ENCODE data around the gene TACR2.
A peak's percentile ranks its signal among the peaks of the same experiment; 100 is the strongest.

TACR2 gene

GRCh38 chr10:69418052-69418752 lies 1.5 kb upstream of the TACR2 start:
- no peak for DNase-seq

DNA sequence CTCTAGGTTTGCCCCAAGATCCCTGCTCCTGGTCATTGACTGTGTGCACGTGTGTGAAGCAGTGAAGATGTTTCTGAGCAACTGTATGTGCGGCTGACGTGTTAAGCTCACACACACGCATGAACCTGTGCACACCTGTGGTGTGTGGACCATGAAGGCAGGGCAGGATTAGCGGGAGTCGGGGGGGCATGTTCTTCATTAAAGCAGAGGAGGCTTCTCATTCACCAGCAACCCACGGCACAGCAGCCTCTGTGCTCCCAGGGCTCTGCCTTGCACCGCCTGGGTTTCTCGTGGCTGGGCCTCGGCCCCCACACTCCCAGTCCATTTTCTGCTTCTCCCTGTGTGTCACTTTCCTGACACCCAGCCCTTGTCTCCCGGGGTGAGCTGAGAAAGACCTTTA lies 824 bp upstream of the TACR2 start:
- no peak for DNase-seq

GRCh38 chr10:69415951-69416350 lies 767 bp downstream of the TACR2 start:
- no peak for DNase-seq

DNA sequence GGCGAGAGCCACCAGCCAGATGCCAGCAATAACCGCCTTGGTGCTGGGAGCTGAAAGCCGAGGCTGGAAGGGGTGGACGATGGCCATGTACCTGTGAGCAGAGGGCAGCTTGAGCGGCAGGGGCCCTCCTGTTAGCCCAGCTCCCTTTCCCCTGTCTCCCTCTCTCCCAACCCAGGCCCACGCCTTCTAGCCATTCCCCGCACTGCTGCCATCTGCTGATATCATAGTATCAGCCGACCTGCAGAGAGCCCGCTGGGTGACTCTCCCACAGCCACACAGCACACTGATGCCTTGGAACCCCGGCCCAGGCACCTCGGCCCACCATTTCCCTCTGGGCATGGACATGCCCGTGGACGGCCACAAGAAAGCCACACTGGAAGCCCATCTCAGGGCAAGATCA lies 1.7 kb downstream of the TACR2 start:
- DNase-seq: no peak

DNA sequence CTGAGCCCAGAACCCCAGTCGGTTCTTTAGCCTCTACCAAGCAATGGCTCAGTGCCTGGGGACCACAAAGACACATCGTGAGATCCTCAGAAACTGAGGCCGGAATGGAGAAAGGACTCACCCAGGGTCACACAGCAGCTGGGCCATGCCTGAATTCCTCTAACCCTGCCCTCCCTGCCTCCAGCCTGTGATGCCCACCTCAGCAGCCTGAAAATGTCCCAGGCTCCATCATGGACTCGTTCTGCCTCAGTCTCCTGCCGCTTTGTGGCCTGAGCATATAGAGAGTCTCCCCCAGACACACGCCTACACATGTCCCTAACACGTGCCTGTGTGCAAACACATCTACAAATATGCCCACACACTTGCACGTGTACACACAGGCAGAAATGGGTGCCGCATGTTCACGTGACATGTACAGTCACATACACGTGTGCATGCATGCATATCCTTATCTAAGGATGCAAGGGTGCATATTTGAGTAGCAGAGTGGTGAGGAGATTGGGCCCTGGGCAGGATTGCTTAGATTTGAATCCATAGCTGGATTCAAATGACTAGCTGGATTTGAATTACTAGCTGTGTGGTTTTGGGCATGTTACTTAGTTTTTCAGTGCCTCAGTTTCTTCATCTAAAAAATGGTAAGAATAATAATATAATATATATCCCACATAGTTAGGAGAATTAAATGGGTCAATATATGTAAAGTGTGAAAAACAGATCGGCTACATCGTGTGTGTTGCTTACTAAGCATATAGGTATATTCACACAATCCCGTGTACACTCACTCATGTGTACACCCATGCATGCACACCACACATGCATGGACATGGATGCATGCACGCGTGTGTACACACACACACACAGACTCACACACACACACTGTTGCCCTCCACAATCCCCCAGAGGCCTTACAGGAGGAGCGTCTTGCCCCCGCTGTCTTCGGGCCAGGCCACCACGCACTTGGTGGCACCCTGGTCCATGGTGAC lies 2.4 kb downstream of the TACR2 start:
- DNase-seq: no peak

DNA sequence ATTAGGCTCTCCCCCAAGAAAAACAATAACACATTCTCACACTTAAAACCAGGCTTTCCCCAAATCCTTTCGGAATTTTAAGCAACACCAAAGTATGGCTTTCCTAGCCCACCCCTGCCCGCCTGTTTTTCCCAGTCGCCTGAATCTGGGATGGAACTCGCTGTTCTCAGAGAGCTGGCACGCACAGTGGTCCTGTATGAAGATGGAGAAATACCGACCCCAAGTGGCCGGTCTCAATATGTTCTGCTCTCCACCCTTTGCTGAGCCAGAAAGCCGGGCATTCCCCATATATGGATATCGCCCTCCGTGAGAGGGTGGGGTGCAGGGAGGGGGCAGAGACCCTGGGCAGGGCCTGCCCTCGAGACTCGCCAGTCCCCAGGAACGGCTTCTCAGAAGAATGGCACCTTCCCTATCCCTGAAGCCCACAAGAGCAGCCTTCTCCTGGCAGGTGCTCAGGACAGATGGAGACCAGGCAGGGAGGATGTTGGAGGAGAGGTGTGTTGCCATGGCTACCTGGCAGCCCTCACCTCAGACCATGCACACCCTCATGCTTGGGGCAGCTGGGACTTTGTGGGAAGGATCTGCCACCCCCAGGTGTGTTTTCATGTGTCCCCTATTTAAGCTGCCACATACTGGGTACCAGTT lies 3.4 kb downstream of the TACR2 start:
- DNase-seq: peak; percentile 73

- DNase-seq: no peak
Observed at GRCh38 chr10:69412232-69412790, 4.4 kb downstream of the TACR2 start.

GRCh38 chr10:69411476-69411875 lies 5.2 kb downstream of the TACR2 start:
- peak; percentile 24 for DNase-seq

DNA sequence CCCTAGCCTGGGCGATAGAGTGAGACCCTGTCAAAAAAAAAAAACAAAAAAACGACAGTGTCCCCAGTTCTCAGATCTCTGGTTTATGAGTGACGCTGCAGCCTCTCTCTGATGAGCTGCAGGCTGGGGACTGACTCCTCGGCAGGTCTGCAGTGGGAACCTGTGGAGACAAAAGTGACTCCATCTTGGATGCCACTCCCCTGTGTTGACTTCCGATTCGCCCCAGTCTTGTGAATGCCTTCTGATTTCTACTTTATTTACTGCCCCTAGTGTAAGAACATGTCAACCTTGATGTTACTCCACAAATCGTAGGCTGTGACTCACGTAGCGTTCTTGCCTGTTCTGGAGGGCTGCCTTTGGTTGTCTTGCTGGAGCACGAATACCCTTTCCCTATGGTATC lies 6.2 kb downstream of the TACR2 start:
- no peak for DNase-seq

DNA sequence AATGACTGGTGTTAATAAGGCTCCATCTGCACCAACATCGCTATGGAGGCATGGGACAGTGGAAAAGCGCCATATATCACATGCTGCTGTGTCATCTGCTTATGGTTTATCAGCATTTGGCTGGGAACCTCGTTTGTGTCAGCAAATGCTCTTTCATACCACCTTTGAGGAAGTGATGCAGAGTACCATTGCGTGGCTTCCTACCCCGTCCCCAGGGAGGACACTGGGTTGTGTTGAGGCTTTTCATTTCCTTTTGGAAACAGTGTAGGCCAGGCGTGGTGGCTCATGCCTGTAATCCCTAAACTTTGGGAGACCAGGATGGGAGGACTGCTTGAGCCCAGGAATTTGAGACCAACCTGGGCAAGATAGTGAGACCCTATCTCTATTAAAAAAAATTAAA lies 6.8 kb downstream of the TACR2 start:
- DNase-seq: no peak

DNA sequence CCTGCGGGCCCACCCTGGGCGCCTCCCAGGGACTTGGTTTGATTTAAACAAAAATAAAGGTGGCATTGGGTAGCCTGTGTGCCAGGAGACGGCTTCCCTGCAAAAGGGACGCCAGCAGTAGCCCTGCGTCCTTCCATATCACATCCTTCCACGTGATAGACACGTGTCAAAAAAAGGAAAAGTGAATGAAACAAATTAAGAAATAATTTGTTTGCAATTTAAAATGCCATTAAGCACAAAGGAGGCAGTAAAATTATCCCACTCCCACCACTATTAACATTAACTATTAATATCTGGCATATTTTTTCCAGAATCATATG lies 7.6 kb downstream of the TACR2 start:
- no peak for DNase-seq

DNA sequence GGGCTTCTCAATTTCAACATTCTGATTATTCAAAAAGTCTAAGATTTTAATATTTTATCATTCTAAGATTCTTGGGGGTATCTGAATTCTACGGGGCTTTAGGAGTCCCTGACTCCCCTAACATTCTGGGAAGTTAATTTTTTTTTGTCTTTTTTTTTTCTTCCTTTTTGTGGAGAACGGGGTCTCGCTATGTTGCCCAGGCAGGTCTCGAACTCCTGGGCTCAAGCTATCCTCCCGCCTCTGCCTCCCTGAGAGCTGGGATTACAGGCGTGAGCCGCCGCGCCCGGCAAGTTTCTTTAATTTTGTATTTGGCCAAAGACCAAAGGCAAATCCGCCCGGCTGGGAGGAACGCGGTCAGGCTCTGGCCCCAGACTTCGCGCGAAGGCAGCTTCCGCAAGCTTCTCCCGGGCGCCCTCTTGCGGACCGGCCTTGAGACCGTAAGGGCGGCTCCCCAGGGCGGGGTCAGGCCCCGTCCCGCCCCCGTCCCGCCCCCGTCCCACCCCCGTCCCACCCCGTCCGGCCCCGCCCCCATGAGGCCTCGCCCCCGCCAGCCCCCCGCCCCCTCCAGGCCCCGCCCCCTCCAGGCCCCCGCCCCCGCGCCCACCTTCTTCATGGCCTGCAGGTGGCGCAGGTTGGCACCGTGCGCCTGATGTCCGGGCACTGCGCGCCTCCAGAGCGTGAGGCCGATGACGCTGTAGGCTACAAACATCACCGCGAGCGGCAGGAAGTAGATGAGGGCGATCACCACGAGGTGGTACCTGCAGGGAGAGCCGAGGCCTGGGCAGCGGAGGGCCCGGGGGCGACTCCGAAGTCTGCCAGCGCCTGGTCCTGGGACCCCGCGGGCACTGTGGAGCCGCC lies 8.2 kb downstream of the TACR2 start:
- peak; percentile 93 for DNase-seq

DNA sequence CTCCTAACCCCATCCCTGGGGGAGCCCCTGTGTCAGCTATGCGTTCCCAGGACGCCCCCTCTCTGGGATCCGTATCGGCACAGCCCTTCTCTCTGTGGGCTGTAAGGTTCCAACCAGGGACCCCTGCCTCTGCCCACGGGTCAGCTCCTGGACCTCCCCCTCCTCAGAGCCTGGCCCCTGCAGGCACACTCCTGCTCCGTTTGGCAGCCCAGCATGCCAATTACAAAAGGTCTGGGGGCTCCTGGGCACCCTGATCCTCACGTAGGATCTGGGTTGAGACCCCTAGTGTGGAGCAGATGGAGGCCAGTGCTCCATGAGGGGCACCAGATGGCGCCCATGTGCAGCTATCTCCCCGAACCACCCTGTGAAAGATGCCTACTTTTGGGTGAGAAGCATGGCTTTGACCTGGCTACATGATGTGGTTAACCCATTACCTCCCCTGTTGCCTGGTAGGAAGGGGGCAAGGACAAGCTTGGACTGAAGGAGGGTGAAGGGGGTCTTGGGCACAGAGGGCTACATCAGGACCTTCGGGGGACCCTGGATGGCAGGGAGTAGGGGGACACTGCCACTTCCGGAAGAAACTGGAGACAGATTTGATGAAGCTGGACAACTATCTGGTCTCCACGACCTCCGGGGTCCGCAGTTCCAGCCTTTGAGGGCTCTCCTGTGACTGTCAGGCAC lies 9.0 kb downstream of the TACR2 start:
- DNase-seq: peak; percentile 32

- no peak for DNase-seq
Observed at GRCh38 chr10:69406816-69407580, 9.7 kb downstream of the TACR2 start.

DNA sequence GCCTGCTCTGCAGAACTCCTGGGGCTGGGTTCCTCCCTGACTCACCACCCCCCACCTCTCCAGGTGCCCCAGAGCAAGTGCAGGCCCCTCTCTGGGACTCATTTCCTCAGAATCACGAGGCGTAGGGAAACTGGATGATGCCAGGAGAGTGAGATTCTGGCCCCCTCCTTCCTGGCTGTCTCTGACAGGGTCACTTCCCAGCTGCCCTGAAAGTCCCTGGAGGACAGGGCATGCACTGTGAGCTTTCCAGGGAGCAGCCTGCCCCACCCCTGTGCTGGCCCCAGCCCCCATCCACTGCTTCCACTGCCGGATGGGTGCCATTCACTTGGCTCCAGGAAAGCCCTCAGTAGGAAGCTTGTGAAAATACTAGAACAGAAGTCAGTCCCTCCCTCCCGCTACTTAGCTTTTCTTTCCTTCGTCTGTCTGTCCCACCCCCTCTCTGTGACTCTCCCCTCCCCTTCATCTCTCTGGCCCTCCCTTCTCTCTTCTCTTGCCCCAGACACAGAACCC lies 10.4 kb downstream of the TACR2 start:
- no peak for DNase-seq

DNA sequence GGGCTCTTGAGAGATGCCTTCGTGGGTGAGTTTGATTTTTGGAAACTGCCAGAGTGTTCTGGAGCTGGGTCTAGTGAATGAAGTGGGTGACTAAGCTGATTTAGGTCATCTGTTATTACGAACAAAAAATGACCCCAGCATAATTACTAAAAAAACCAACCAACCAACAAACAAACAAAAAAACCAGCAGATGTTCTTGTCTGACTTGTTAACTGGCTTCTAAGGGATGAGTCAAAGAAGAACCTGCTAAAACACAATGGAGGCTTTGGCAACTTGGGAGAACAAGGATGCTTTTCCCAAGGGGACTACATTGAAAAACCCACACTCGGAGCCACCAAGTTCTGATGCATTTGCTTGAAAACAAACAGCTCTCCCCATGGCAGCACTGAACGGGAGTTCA lies 11.5 kb downstream of the TACR2 start:
- DNase-seq: no peak

- no peak for DNase-seq
Observed at GRCh38 chr10:69404786-69405185, 11.9 kb downstream of the TACR2 start.

DNA sequence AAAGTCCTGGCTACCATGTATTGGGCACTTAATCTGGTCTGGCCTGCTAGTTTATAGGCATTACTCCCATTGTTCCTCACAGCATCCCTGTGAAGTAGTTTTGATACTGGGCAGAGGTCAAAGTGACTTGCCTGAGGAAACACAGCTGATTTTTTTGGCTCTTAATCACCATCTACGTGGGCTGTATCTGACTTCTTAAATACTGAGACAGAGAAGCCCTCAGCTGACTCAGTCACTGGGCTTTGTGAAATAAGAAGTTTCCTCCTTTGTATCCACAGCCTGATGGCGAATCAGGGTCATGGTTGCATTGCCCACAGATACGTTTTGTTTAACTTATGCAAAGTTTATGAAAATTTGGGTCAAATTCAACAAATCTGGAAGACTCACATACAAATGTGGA lies 13.2 kb downstream of the TACR2 start:
- peak; percentile 72 for DNase-seq

DNA sequence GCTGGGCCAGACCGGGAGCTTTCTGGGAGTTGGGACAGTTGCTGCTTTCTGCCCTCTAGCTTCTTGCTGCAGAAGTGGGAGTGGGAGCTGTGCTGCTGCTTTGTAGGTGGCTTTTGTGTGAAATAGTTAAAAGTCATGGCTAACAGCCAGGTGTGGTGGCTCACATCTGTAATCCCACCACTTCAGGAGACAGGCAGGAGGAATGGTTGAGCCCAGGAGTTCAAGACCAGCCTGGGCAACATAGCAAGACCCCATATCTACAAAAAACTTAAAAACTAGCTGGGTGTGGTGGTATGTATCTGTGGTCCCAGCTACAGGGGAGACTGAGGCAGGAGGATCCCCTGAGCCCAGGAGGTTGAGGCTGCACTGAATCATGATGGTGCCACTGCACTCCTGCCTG lies 13.7 kb downstream of the TACR2 start:
- no peak for DNase-seq

- DNase-seq: no peak
Observed at GRCh38 chr10:69402386-69402785, 14.3 kb downstream of the TACR2 start.

GRCh38 chr10:69401416-69401815 lies 15.3 kb downstream of the TACR2 start:
- DNase-seq: no peak

Measured in EL (cell line).